ENCODE results near the gene AFF2. TPM values are rescaled to one million over a fixed set of nuclear protein-coding genes. Genes with fewer than 3 reads are reported as not detected.

Gene AFF2
- total RNA-seq, 1 donor from 2014 or later, result 10.9 TPM

DNA sequence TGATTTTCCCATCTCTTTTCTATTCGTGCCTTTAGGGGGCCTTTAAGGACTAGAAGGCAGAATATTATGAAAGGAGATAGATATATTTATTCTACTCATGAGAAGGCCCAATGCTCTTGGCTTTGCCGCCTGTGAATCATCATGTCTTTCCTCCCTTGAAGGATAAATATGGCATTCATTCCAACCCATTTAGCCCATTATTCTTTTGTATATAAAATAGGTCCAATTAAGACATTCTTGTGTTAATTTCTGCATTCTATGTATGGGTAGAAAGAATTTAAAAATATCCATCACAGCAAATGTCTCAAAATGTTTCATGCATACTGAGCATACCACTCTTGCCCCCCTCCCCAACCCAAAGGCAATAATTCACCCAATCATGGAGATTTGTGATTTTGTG, 115.1 kb downstream of the AFF2 start:
- no peak overlapping the region for H3K27ac ChIP-seq
- intact Hi-C loops (cut with DNase I), result no loop called here
- TF ChIP-seq, protein P1, sequence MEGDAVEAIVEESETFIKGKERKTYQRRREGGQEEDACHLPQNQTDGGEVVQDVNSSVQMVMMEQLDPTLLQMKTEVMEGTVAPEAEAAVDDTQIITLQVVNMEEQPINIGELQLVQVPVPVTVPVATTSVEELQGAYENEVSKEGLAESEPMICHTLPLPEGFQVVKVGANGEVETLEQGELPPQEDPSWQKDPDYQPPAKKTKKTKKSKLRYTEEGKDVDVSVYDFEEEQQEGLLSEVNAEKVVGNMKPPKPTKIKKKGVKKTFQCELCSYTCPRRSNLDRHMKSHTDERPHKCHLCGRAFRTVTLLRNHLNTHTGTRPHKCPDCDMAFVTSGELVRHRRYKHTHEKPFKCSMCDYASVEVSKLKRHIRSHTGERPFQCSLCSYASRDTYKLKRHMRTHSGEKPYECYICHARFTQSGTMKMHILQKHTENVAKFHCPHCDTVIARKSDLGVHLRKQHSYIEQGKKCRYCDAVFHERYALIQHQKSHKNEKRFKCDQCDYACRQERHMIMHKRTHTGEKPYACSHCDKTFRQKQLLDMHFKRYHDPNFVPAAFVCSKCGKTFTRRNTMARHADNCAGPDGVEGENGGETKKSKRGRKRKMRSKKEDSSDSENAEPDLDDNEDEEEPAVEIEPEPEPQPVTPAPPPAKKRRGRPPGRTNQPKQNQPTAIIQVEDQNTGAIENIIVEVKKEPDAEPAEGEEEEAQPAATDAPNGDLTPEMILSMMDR (IDR thresholded peaks at IDR 0.05), result no peak
- H3K9me3 ChIP-seq, result no peaks in the 10 kb centered on the region
- no peaks in the 10 kb centered on the region for H3K4me1 ChIP-seq
- H3K27me3 ChIP-seq (ENCODE audit: low read depth), result no peaks in the 10 kb centered on the region
- ATAC-seq (no peak), DNase-seq (no peak)
- no peak overlapping the region for H3K4me3 ChIP-seq
- no peaks in the 10 kb centered on the region for H3K36me3 ChIP-seq

- no peaks in the 10 kb centered on the region for H3K9me3 ChIP-seq
- TF ChIP-seq, protein P1 (IDR thresholded peaks at IDR 0.05), result no peak
- DNase-seq (no peak), ATAC-seq (no peak)
- H3K27me3 ChIP-seq (ENCODE audit: low read depth), result no peaks in the 10 kb centered on the region
- no peak overlapping the region for H3K27ac ChIP-seq
- intact Hi-C loops (cut with DNase I), result no loop called here
- no peak overlapping the region for H3K4me3 ChIP-seq
- H3K36me3 ChIP-seq, result no peaks in the 10 kb centered on the region
- no peaks in the 10 kb centered on the region for H3K4me1 ChIP-seq
Measured at GRCh38 chrX:148618470-148619445, 118.3 kb downstream of the AFF2 start.

- H3K36me3 ChIP-seq, result no peaks in the 10 kb centered on the region
- H3K9me3 ChIP-seq, result no peaks in the 10 kb centered on the region
- no peaks in the 10 kb centered on the region for H3K4me1 ChIP-seq
- H3K27ac ChIP-seq, result no peak overlapping the region
- DNase-seq (no peak), ATAC-seq (no peak)
- TF ChIP-seq, protein P1 (IDR thresholded peaks at IDR 0.05), result no peak
- intact Hi-C loops (cut with DNase I), result no loop called here
- no peaks in the 10 kb centered on the region for H3K27me3 ChIP-seq (ENCODE audit: low read depth)
- no peak overlapping the region for H3K4me3 ChIP-seq
Measured at GRCh38 chrX:148620023-148620422, 119.6 kb downstream of the AFF2 start.

- Histone ChIP-seq H3K27ac (no peak overlapping the region), H3K9me3 (no peaks in the 10 kb centered on the region), H3K27me3 (ENCODE audit: low read depth) (no peaks in the 10 kb centered on the region), H3K4me1 (no peaks in the 10 kb centered on the region), H3K36me3 (no peaks in the 10 kb centered on the region), H3K4me3 (no peak overlapping the region)
- intact Hi-C loops (cut with DNase I), result no loop called here
- ATAC-seq (no peak), DNase-seq (no peak)
- TF ChIP-seq, protein P1 (IDR thresholded peaks at IDR 0.05), result no peak
Measured at GRCh38 chrX:148624951-148625474, 124.6 kb downstream of the AFF2 start.

DNA sequence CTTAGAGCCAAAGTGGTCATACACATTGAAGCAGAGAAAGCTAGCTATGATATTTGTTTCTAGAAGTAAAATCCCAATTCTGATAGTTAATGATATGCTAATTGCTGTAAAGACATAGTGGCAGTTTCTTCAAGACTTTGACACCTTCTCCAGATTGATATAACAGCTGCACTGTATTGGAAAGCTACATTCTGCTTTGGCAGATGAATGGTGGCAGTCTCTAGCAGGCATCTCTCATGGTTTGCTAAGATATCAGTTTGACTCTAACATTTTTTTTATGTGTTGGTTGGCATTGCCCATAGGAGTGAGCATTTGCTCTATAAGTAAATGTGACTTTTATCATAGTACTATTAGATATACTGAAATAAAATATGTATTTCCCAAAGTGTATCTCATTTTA, 128.2 kb downstream of the AFF2 start:
- H3K4me3 ChIP-seq, result no peak overlapping the region
- H3K9me3 ChIP-seq, result no peaks in the 10 kb centered on the region
- no peaks in the 10 kb centered on the region for H3K4me1 ChIP-seq
- DNase-seq, result no peak
- no peaks in the 10 kb centered on the region for H3K36me3 ChIP-seq
- H3K27me3 ChIP-seq (ENCODE audit: low read depth), result no peaks in the 10 kb centered on the region
- no peak overlapping the region for H3K27ac ChIP-seq
- no peak for ATAC-seq
- intact Hi-C loops (cut with DNase I), result no loop called here
- TF ChIP-seq, protein P1 (IDR thresholded peaks at IDR 0.05), result no peak
